Breast epithelium (tissue), 4 donors: ENCODE results near the gene EGFLAM. TPM values are rescaled to one million over a fixed set of nuclear protein-coding genes. Genes with fewer than 3 reads are reported as not detected.

Source experiments
- DNase-seq, 2 donors: peaks; one replicate each; pipeline ENCODE4 v3.0.0-alpha.2; 2019; ENCODE audit warnings: low spot score in 2 of 2
- H3K27ac ChIP-seq, 2 donors: fragments of 200-600 bp; sonication (generic) in 1 of 2; one replicate each; pipeline ENCODE4 v1.5.1; 2016 to 2019; ENCODE audit warnings: mild to moderate bottlenecking in 1 of 2
- H3K27me3 ChIP-seq, 2 donors: fragments of 200-600 bp; sonication (generic) in 1 of 2; one replicate each; pipeline versions ENCODE4 v1.5.1 to v1.6.0; 2017 to 2019; ENCODE audit warnings: control low read depth in 1 of 2, mild to moderate bottlenecking in 1 of 2
- H3K36me3 ChIP-seq: fragments of 200-600 bp; one replicate; pipeline ENCODE4 v1.5.1; 2019
- H3K4me1 ChIP-seq, 2 donors: fragments of 200-600 bp; sonication (generic); one replicate each; pipeline ENCODE4 v1.5.1; 2016 to 2019; ENCODE audit warnings: control low read depth in 1 of 2
- H3K4me3 ChIP-seq, 3 donors: fragments of 200-600 bp; sonication (generic); 1 replicate in 2 of 3; 2 replicates in 1 of 3; pipeline ENCODE4 v1.5.1; 2016 to 2019; ENCODE audit warnings: mild to moderate bottlenecking in 3 of 3, moderate library complexity in 2 of 3
- H3K9me3 ChIP-seq, 2 donors: fragments of 200-600 bp; sonication (generic) in 1 of 2; one replicate each; pipeline ENCODE4 v1.5.1; 2016 to 2019; ENCODE audit warnings: control low read depth in 1 of 2
- CTCF ChIP-seq, 3 donors: fragments of 450-650 bp; IDR thresholded peaks; one replicate each; pipeline ENCODE4 v1.5.1; 2016 to 2017; ENCODE audit warnings: antibody characterized with exemption in 3 of 3, mild to moderate bottlenecking in 3 of 3, moderate library complexity in 3 of 3
- POLR2A ChIP-seq: fragments of 450-650 bp; IDR thresholded peaks from one replicate; pipeline ENCODE4 v1.6.1; 2016; ENCODE audit warnings: antibody characterized with exemption, mild to moderate bottlenecking, moderate library complexity
- POLR2AphosphoS5 ChIP-seq, 3 donors: sonication (generic); formaldehyde crosslinking; IDR thresholded peaks; one replicate each; pipeline ENCODE4 v1.6.1; 2017; ENCODE audit warnings: antibody characterized with exemption in 3 of 3
- intact Hi-C: fragments of 100-400 bp; cut with DNase I; formaldehyde crosslinking; loops from one replicate; pipeline ENCODE4 v1.15.1; 2023; ENCODE audit warnings: low total_unique reads
- total RNA-seq, 3 donors: library from RNA; depleted of rRNA; stranded (reverse); fragments of >200 nt; gene quantifications; one replicate each; pipeline ENCODE4 v1.1.0, GENCODE V29; 2016

Gene EGFLAM
- total RNA-seq, 3 donors from 2014 or later, result 19.5 to 31.5 (median 30.5) TPM

- Histone ChIP-seq H3K27ac (no peak overlapping the region), H3K36me3 (no peaks in the 10 kb centered on the region), H3K9me3 (no peaks in the 10 kb centered on the region), H3K27me3 (peaks cover 0 to 36% of the 10 kb centered on the region in 2 donors), H3K4me3 (no peak overlapping the region), H3K4me1 (no peaks in the 10 kb centered on the region)
- no peak for DNase-seq
- intact Hi-C loops, result loop anchor here (10.0 kb wide), 1 partner anchor 1679 kb away; no protein-coding TSS in a partner anchor
- TF ChIP-seq POLR2A (no peak), POLR2AphosphoS5 (IDR thresholded peaks at IDR 0.05) (no peak)
Measured at GRCh38 chr5:38253759-38254158, 4.6 kb upstream of the EGFLAM start.

- intact Hi-C loops, result loop anchor here (10.0 kb wide), 1 partner anchor 1683 kb away; no protein-coding TSS in a partner anchor
- DNase-seq, result no peak
- peak overlapping the region; percentile 44 to 72 (median 60) for H3K4me3 ChIP-seq
- no peaks in the 10 kb centered on the region for H3K36me3 ChIP-seq
- no peak for TF ChIP-seq CTCF (IDR thresholded peaks at IDR 0.05)
- no peak for TF ChIP-seq POLR2AphosphoS5 (IDR thresholded peaks at IDR 0.05)
- no peak for TF ChIP-seq POLR2A
- H3K4me1 ChIP-seq, result no peaks in the 10 kb centered on the region
- H3K9me3 ChIP-seq, result no peaks in the 10 kb centered on the region
- peaks cover 0 to 34% of the 10 kb centered on the region in 2 donors for H3K27me3 ChIP-seq
- peak overlapping the region; percentile 61 to 82 for H3K27ac ChIP-seq
Measured at GRCh38 chr5:38257308-38258041, 884 bp upstream of the EGFLAM start.

GRCh38 chr5:38258042-38258318, 379 bp upstream of the EGFLAM start:
- no peaks in the 10 kb centered on the region for H3K4me1 ChIP-seq
- H3K27me3 ChIP-seq, result peaks cover 0 to 34% of the 10 kb centered on the region in 2 donors
- intact Hi-C loops, result loop anchor here (10.0 kb wide), 1 partner anchor 1683 kb away; no protein-coding TSS in a partner anchor
- H3K9me3 ChIP-seq, result no peaks in the 10 kb centered on the region
- DNase-seq, result no peak
- H3K27ac ChIP-seq, result peak overlapping the region; percentile 41 to 82
- H3K4me3 ChIP-seq, result peak overlapping the region; percentile 44 to 72 (median 60)
- TF ChIP-seq POLR2A, result no peak
- TF ChIP-seq POLR2AphosphoS5 (IDR thresholded peaks at IDR 0.05), result no peak
- no peak for TF ChIP-seq CTCF (IDR thresholded peaks at IDR 0.05)
- no peaks in the 10 kb centered on the region for H3K36me3 ChIP-seq

GRCh38 chr5:38259062-38259808, 876 bp downstream of the EGFLAM start:
- DNase-seq, result no peak
- H3K4me3 ChIP-seq, result peak overlapping the region; percentile 44 to 72 (median 60)
- no peak for TF ChIP-seq POLR2AphosphoS5 (IDR thresholded peaks at IDR 0.05)
- TF ChIP-seq POLR2A, result no peak
- no peak for TF ChIP-seq CTCF (IDR thresholded peaks at IDR 0.05)
- no peaks in the 10 kb centered on the region for H3K4me1 ChIP-seq
- intact Hi-C loops, result loop anchor here (10.0 kb wide), 1 partner anchor 1684 kb away; no protein-coding TSS in a partner anchor
- H3K9me3 ChIP-seq, result no peaks in the 10 kb centered on the region
- H3K36me3 ChIP-seq, result no peaks in the 10 kb centered on the region
- peak overlapping the region in 1 of 2 donors; percentile 82 for H3K27ac ChIP-seq
- peaks cover 0 to 30% of the 10 kb centered on the region in 2 donors for H3K27me3 ChIP-seq

GRCh38 chr5:38259809-38260160, 1.4 kb downstream of the EGFLAM start:
- Histone ChIP-seq H3K9me3 (no peaks in the 10 kb centered on the region), H3K4me1 (no peaks in the 10 kb centered on the region), H3K4me3 (peak overlapping the region in 1 of 3 donors; percentile 72), H3K27ac (no peak overlapping the region), H3K36me3 (no peaks in the 10 kb centered on the region), H3K27me3 (peaks cover 0 to 27% of the 10 kb centered on the region in 2 donors)
- TF ChIP-seq CTCF (IDR thresholded peaks at IDR 0.05), result no peak
- no peak for TF ChIP-seq POLR2A
- TF ChIP-seq POLR2AphosphoS5 (IDR thresholded peaks at IDR 0.05), result no peak
- intact Hi-C loops, result loop anchor here (10.0 kb wide), 1 partner anchor 1685 kb away; no protein-coding TSS in a partner anchor
- no peak for DNase-seq
